NCI-H510A treated with DMSO at 0.1 percent for 48 hours (cell line): ENCODE results near the gene ZDHHC7.
A peak's percentile ranks its signal among the peaks of the same experiment; 100 is the strongest.
"Not testable (repeated sequence)": the region's sequence is repeated elsewhere in the genome, so short reads cannot be mapped to it uniquely, and the experiment has no call there.

Source experiments
- DNase-seq: peaks from one replicate; lab custom pipeline; 2025; lab: John Stamatoyannopoulos, UW

ZDHHC7 gene

DNA sequence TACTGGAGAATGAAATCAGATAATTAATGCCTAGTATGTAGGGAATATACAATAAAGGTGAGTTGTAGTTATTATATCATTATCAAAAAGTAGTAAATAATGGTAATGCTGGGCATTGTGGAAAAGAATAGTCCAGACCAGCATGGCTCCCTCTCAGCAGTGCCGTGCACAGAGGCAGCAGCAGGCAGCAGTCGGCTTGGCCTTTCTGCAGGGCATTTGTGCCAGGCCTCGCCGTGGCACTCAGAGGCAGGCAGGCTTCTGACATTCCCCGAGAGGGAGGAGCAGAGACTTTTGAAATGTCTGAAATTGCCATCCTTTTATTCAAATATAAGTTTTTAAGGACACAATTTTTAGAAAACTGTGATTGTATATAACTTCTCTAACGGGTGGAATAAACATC, 31.3 kb upstream of the ZDHHC7 start:
- DNase-seq, result no peak

DNA sequence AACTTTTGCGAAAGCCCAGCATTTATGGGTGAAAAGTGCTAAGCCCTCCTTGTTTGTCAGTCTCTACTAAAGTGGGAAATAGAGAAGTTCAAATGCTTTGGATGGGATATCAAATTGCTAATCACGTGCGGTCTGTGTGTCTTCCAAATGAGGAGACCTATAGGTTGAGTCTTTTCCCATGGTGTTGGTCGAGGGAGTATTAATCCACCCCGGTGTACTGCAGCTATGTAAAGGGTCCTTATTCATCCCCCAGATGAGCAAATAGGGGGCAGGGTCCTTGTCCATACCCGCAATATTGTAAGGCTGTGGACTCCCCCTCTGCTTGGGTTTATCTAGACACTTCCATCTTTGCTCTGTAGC, 30.8 kb upstream of the ZDHHC7 start:
- no peak for DNase-seq

DNA sequence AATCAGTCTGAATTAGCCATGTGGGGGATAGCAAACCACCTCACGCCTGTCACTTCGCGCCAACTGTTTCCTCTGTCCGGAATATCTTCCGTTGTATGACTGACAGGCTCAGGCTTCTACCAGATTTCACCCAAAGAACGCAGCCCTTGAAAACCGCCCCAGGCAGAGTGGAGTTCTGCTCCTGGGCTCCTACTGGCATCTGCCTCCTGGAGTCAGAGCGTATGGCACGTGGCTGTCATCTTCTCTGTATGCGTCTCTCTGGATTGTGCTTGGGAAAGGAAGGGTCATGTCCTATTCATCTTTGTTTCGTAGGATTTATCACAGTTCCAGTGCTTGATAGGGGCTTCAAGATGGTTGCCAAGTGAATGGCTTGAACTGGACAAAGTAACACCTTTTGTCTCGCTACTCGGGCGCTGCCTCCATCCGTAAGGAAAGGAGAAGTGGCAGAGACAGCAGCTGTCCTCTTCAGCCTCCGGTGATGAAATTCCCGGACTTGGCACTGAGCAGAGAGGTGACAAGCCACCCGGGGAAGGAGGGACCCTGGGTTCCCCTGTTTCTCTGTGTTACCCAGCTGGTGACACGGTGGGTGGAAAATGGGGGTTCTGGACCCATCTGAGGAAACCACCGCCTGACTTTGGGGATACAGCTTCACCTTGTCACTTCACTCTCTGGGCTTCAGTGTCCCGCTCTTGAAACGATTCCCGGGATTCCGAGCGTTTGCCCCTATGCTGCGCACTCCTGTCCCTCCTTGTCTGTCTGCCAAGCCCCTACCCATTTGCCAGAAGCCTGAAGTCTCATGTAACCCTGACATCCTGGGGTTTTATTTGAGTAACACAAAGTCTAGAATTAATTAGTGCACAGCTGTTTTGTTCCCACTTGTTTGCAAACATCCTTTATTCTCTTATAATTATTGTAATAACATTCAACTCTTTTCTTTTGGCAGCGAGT, 30.2 kb upstream of the ZDHHC7 start:
- no peak for DNase-seq

- no peak for DNase-seq
Observed at GRCh38 chr16:85040685-85041084, 29.4 kb upstream of the ZDHHC7 start.

DNA sequence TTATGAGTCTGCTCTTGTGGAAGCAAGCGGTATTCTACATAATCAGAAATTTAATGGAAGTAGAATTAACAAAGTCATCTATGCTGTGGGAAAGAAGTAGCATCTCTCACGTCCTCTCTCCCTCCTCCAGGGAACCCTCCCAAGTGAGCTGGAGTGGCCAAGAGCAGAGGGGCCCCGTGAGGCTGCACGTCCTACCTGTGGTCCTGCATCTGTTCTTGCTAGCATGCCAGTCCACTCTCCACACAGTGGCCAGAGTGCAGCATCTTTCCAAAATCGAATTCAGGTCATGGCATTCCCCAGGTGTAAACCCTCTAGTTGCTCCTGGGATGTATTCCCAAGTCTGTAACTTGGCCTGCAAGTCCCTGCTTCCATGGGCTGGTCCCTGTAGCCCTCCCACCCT, 26.4 kb upstream of the ZDHHC7 start:
- DNase-seq, result no peak

DNA sequence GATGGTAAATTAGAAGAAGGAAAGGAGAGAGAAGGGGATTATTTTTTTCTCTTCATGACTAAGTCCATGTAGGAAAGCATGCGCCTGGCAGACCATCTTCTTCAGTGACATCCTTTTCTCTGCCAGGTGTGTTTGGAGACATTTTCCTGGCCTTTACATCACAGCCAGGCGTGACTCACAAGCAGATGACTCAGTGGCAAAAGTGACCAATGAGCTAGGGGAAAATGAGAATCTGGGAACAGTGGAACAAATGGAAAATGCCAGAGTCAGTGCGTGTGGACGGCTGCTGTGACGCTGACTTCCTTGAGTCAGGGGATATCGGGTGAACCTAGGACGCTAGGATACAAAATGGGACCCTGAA, 25.7 kb upstream of the ZDHHC7 start:
- DNase-seq, result no peak

GRCh38 chr16:85036236-85037049, 25.1 kb upstream of the ZDHHC7 start:
- no peak for DNase-seq

DNA sequence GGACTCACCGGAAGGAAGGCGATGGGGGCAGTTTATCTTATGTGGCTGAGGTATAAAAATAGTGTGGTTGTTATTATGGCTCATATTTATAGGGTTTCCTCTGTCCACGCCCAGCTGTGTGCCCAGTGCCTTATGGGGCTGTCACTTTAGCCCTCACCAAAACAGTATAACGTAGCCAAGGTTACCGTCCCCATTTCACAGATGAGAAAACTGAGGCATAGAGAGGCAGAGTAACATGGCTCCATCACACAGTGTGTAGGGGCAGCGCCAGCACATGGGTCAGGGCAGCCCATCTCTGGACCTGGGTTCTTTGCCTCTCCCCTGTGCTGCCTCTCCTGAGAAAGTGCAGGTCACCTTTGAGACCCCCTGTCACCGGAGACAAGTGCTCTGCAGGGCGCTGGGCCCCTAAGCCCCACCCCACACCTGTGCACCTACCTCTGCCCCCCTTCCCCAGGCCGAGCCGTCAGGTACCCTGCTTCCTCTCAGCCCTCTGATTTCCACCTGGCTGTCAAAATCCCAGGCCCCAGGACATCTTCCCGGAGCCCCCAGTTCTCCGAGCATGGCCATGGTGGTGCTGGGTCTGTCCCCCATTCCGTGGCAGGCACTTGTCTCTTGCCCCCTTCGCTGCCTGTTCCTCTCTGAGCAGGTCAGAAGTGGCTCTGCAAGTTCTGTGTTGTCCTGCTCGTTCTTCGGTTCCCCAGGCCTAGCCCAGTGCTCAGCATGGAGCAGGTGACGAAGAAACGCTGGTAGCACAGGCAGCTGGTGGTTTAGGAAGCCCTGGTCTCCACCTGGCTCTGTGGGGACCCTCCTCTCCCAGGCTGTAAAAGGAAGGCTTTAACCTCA, 23.5 kb upstream of the ZDHHC7 start:
- no peak for DNase-seq

GRCh38 chr16:85033171-85033570, 21.8 kb upstream of the ZDHHC7 start:
- no peak for DNase-seq

- not testable (repeated sequence) for DNase-seq
Observed at GRCh38 chr16:85032187-85032586, 20.9 kb upstream of the ZDHHC7 start.

DNA sequence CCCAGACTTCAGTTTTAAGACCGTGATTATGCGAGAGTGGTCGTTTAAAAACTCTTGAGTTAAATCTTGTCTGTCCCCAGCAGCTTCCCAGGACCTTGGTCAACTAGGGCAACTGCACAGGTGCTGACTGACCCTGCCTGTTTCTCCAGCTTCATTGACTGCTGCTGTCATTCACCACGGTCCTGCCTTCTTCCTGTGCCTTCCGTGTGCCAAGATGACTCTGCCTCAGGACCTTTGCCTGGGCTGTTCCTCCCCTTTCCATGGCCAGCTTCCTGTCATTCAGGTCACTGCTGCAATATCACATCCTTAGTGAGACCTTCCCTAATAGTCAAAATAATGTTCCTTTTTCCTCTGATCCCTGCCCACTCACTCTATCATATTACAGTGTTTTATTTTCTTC, 20.1 kb upstream of the ZDHHC7 start:
- no peak for DNase-seq

GRCh38 chr16:85029981-85030401, 18.7 kb upstream of the ZDHHC7 start:
- no peak for DNase-seq

DNA sequence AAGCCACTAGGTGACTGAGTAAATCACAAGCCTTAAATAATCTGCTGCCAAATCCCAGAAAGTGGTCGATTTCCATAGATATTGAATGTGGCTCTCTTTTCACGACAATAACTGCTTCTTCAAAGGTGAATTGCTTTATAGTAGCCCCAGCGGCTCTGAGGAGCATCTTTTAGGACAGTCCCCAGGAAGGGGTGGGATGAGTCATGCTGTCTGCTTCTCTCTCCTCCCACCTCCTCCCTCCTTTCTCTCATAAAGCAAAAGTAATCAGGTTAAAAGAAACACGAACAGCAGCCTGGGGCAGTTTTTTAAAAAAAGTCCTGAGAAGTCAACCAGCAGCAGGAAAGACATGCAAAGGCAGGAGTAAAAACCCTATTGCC, 18.1 kb upstream of the ZDHHC7 start:
- DNase-seq, result no peak

GRCh38 chr16:85028685-85029407, 17.5 kb upstream of the ZDHHC7 start:
- DNase-seq, result no peak

- DNase-seq, result no peak
Observed at GRCh38 chr16:85027958-85028684, 16.8 kb upstream of the ZDHHC7 start.

DNA sequence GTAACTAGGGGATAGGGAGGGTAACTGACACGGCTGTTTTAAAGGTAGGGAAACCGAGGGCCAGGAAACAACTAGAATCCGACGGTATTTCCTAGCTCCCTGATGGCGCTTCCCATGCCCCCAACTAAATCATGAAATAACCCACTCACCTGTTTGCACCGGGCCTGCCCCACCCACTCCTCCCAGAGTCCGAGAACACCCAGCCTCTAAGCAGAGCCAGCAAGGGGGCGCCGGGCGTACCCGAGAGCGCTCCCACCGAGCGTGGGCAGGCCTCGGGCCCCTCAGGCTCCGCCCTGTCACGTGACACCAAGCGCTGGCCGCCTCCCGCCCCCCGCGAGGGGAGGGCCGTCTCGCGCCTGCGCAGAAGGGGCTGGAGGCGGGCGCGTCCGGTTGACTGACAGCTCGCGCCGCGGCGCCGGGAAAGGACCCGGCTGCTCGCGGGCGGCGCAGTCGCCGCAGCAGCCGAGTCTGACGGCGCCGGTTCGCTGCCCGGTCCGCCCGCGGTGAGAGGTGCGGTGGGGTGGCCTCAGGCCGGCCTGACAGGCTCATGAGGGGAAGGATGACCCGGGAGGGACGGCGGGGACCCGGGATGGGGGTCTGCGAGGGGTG, 16.1 kb upstream of the ZDHHC7 start, which contains the start of gene KIAA0513:
KIAA0513 (plus strand) TSS at position 447 of the 609 bp plus-strand sequence. CDS start 39,277 bp downstream, outside the sequence.
- DNase-seq, result peak; percentile 49

DNA sequence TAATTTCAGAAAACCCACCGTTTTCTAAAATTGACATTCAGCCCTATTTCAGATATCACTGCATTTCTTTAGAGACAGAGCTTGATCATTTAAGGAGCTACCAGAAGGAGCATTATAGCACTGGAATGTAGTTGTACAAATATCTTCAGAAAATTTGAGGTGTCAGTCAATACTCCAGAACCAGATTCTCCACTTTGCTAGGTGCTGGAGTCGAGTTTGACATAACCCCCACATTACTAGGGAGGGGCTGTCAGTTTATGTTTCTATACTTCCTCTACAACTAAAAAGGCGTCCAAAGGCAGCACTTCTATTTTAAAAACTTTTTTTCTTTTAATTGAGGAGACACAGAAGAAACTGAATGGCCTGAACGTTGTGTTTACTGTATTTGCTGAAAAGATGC, 15.4 kb upstream of the ZDHHC7 start:
- no peak for DNase-seq

- DNase-seq, result no peak
Observed at GRCh38 chr16:85025781-85026653, 14.7 kb upstream of the ZDHHC7 start.

DNA sequence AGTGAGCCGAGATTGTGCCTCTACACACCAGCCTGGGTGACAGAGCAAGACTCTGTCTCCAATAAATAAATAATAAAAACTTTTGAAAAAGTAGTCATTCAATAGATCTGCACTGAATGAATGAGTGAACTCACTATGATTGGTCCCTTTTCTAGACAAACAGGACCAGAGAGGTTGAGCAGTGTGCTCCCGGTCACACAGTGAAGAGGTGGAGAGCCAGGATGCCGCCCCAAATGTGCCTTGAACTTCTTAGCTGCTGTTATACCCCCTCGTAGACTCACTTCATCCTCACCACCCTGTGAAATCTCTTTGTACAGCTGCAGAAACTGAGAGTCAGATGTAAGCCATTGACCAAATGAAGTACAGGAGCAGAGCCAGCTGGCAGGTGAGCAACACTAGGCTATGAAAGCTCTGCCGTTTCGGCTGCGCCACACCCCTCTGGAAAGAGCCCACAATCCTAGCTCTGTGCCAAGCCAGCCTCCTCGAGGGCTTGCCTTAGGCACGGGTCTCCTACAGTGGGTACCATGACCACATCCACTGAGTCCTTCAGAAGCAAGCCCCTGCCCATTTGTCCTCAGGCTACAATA, 8.4 kb upstream of the ZDHHC7 start:
- DNase-seq, result no peak
